GM19099 (cell line): Measurements from ENCODE around the gene THRSP.

ENCODE experiments used
- POLR2A ChIP-seq: IDR thresholded peaks from 3 replicates; pipeline ENCODE4 v1.6.1; 2011; ENCODE audit warnings: low read depth; ENCODE audit not compliant: insufficient read length; ENCODE audit errors: extremely low read depth

THRSP gene, protein sequence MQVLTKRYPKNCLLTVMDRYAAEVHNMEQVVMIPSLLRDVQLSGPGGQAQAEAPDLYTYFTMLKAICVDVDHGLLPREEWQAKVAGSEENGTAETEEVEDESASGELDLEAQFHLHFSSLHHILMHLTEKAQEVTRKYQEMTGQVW

DNA sequence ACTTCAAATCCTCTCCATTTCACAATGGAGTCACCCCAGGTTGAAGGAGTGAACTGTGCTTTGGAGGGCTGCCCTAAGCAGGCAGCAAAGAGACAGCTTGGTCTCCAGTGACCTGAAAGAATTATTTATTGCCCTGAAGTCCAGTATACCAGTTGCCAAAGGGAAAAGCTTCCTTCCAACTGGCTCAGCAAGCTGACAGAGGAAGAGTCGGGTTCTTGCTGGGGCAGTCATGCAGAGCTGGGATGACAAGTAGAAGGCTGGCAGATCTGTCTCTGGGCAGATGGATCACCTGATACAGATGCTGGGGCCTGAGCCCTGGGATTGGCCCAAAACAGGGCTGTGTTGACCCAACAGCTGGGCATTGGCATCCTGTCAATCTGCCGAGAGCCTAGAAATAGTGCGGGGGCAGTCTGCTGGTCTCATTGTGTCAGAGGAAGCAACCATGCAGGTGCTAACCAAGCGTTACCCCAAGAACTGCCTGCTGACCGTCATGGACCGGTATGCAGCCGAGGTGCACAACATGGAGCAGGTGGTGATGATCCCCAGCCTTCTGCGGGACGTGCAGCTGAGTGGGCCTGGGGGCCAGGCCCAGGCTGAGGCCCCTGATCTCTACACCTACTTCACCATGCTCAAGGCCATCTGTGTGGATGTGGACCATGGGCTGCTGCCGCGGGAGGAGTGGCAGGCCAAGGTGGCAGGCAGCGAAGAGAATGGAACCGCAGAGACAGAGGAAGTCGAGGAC is at the start of gene THRSP:
THRSP (plus strand) TSS at position 422 of the 742 bp plus-strand sequence; CDS start at position 443, 21 bp downstream.
- TF ChIP-seq POLR2A: no peak

DNA sequence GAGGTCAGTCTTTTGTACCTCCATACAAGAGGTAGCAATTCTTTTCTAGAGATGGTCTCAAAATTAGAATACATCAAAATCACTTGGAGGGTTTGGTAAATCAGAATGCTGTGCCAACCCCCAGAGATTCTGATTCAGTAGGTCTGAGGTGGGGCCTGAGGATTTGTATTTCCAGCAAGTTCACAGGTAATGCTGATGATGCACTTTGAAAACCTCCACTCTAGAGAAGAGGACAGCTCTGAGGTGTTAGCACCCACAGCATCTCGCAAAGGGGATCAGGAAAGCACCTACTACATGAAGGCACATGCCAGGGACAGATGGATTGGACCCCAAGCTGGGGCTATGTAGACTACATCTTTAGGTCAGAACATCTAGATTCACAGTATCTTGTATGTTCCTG is 47.8 kb upstream of the THRSP start:
- no peak for TF ChIP-seq POLR2A

DNA sequence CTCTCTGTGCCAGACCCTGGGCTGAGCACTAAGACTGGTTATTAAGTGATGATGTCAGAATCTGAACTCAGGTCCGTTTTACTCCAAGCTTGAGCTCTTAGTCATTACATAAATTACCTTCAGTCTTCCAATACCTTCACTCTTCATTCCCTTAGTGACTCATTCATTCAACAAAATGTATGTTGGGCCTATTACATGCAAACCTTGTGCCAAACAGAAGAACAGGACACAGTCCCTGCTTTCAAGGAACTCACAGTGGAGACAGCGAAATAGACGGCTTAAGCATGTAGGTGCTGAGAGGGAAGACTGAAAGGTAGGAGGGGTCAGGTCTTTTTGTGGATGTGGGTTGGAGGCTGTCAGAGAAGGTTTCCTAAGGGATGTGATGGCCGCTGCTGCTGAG is 43.9 kb upstream of the THRSP start:
- TF ChIP-seq POLR2A: no peak

DNA sequence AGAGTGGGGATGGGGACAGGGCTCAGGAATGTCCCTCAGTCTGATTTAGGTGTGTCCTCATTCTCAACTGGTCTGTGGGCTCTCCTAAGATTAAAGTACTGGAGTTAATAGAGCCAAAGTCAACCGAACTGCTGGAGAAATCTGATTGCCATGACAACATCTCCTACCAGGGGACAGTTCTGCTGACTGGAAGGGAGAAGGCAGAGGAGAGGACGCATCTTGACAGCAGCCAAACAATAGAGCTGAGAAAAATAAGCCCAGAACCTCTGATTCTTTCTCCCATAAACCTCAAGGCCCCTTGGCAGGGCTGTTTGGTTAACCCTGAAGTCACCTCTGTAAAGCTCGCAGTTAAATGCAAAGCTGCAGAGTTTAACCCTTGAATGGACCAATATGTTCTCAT is 43.4 kb upstream of the THRSP start:
- TF ChIP-seq POLR2A: no peak

DNA sequence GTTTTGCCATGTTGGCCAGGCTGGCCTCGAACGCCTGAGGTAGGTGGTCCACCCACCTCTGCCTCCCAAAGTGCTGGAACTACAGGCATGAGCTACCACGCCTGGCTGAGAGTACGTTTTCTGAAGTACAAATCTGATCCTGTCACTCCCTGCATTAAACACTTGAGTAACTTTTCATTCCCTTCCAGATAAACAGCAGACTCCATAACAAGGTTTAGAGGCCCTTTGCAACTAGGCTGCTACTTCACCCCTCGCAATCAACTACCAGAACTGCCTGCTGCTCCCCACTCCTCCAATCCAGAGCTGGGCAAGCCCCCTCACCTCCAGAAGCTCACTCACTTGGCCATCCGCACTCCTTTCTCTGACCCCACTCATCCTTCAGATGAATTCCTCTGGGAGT is 42.0 kb upstream of the THRSP start:
- TF ChIP-seq POLR2A: no peak

DNA sequence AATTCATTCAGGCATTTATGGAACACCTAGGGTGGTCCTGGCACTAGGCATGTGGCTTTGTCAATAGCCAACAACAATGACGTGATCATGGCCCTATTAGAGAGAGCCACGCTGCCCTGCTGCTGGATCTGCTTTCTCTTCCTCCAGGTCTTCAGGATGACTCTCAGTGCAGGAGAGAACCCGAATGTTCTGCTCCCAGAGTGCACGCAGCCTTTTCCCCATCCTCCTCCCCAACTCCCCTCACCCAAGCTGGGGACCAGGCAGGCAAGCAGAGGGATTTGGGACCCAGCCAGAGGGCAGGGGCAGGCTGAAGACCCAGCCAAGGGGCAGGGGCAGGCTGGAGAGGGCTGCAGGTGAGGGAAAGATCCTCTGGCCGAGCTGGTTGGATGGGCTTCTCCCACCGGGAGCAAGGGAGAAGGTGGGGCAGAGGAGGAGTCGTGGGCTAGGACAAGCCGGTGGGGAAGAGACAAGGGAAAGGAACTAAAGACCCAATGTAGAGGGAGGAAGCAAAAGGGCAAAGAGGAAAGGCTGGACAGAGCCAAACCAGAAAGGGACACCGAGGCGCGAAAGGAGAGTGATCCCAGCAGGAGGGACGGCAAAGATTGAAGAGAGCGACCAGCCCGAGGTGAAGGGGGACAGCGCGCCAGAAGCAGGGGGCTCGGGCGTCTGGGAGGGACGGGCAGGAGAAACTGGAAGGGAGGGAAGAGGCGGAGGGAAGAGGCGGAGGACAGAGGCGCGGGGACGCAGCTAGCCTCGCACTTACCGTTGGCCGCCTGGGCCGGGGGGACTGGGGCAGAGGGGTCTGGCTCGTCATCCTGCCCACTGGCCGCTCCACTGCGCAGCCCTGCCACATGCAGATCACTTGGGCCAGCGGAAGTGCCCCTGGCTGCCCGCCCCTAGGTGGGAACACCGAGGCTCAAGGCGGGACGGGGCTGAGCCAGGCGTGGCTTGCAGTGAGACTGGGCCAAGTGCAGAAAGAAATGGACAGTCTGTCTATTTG is 41.0 kb upstream of the THRSP start, which contains the start of gene KCTD14:
KCTD14 (minus strand) TSS at position 880 of the 1,000 bp plus-strand sequence; CDS start at position 853, 27 bp downstream.
- TF ChIP-seq POLR2A: no peak

DNA sequence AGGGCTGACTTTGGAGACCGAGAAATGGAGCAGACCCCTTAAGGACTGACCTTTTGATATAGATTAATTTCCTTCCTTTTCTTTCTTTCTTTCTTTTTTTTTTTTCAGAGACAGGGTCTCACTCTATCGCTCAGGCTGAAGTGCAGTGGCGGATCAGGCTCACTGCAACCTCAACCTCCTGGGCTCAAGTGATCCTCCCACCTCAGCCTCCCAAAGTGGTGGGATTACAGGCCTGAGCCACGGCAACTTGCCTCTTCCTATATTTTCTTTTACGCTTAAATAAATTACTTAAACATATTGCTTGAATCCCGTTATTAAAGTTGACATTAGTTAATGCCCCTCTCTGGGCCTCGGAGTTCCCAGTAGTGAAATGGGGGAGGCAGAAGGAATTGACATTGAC is 40.2 kb upstream of the THRSP start:
- no peak for TF ChIP-seq POLR2A

DNA sequence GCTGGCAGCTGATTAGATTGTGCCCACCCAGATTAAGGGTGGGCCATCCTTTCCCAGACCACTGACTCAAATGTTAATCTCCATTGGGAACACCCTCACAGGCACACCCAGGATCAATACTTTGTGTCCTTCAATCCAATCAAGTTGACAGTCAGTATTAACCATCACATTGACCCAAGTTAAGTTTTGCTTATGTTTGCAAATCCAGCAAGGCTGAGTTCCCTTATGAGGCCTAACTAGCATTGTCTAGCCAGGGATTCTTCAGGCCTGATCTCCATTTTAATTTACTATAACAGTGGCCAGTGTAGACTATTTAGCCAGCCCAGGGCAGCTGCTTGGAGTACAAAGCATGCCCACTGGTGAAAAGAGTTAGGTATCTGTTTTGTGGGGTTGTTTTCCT is 38.3 kb upstream of the THRSP start:
- TF ChIP-seq POLR2A: no peak

DNA sequence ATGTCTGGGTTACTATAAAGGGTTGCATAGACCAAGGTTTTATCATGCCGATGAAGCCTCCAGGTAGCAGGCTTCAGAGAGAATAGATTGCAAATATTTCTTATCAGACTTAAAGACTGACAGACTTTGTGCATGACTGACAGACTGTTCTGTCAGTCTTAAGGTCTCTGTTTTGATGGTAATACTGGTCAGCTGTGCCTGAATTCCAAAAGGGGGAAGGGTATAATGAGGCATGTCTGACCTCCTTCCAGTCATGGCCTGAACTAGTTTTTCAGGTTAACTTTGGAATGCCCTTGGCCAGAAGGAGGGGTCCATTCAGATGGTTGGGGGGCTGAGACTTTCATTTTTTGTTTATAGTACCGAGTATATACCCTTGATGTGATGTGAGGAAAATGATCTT is 35.9 kb upstream of the THRSP start:
- no peak for TF ChIP-seq POLR2A

DNA sequence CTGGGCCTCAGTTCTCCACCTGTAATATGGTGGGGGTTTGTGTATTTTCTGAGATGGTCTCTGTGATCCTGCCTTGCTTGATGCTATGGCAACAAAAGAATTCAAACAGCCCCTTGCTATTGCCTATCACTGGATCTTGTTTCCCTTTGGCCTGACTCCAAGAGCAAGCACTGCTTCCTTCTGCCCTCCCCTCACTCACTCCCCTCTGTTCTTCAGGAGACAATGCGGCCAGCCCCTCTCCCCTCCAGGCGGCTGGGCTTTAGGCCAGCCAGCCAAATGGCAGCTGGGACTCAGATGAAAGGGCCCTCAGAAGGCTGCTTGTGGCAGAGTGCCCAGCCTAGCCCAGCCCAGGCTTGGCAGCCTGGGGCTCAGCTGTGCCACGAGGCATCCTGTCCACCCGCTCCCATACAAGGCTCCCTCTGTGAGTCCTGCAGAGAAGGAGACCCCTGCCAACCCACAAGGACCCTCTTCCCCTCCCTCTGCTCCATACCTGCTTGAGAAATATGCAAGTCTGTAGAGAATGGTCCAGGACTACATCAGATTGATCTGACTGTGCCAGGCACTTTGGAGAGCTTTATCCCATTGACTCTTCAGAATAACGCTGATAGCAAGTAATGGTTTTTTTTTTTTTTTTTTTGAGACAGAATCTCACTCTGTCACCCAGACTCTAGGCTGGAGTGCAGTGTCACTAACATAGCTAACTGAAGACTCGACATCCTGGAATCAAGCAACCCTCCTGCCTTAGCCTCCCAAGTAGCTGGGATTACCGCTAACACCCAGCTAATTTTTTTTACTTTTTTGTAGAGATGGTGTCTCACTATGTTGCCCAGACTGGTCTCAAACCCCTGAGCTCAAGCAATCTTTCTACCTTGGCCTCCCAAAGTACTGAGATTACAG is 33.0 kb upstream of the THRSP start:
- TF ChIP-seq POLR2A: no peak

DNA sequence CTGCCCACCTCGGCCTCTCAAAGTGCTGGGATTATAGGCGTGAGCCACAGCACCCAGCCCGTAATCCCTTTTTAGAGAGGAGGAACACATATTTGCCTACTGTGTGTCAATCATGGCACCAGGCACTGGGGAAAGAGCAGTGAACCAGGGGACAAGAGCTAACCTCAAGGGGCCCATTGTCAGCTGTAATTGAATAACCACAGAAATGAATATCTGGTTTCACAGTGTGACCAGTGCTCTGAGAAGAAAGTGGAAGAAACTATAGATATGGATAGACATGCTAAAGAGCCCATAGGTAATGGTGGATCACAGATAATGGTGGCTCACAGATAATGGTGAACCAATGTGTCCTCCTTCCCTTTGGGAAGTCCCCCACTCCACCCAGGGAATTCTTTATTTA is 32.0 kb upstream of the THRSP start:
- no peak for TF ChIP-seq POLR2A

DNA sequence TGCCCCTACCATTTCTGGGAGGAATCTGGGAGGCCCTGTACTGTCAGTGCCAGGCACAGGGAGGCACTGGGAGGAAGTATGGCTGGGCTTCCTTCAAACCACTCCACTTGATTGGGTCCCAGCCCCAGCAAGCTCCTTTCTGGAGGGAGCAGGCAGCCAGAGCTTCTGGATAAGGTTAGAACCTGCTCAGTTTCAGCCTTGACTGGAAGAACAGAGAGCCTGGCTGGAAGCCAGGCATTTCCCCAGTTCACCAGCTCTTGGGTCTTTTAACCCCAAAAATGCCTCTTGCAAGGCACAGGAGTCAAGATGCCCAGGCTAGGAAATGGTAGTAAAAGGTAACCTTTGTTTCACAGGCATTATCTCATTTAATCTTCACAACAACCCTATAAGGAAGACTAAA is 31.6 kb upstream of the THRSP start:
- no peak for TF ChIP-seq POLR2A

DNA sequence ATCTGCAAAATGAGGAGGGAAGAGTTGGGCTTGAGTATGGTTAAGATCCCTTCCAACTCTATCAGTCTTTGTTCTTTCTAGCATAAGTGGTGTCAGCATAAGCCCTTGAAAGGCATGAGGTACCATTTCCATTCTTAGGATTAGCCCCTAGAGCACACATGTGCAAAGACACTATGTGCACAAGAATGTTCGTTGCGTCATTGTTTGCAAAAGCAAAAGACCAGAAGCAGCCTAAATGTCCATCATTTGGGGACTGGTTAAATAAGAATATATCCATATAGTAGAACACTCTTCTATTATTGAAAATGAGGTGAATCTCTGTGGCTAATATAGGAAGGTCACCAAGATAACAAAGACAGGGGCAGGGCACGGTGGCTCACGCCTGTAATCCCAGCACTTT is 30.6 kb upstream of the THRSP start:
- no peak for TF ChIP-seq POLR2A

DNA sequence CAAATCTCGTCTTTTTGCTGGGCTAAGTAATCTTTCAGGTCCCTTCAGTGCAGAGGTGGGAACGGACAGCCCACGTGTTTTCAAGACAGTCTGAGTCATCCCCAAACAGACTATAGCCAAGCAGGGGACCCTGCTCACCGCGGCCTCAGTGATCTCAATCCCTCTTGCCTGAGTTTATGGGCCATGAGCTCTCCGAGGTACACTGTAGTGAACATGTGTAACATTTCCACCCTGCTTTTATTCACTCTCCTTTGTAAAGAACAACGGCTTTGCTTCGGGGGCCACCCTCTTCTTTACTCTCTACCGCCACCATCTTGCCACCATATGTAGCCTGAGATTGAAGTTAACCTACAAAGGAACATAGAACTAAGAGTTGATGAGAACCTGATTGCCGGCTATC is 29.0 kb upstream of the THRSP start:
- no peak for TF ChIP-seq POLR2A
